Measurements from ENCODE around the gene GAK. TPM values are rescaled to one million over a fixed set of nuclear protein-coding genes. Genes with fewer than 3 reads are reported as not detected.

The GAK gene
- total and polyA plus RNA-seq, 8 donors: 47.5 to 226 (median 64.8) TPM

- FAIRE-seq: no peak
These were observed 44.1 kb downstream of the GAK start for GRCh38 chr4:888029-888428.

GRCh38 chr4:887034-887763, 44.9 kb downstream of the GAK start:
- no peaks in the 10 kb centered on the region for H3K9me3 ChIP-seq
- WGBS, 2 donors: 96% methylated on average over 63 of the region's 63 CpGs
- H3K27ac ChIP-seq: no peak overlapping the region
- H3K36me3 ChIP-seq: peaks cover 2 to 58% (median 15%) of the 10 kb centered on the region in 3 donors
- FAIRE-seq (no peak), DNase-seq (no peak), ATAC-seq (no peak)
- no peak for TF ChIP-seq CTCF (IDR thresholded peaks at IDR 0.05)
- H3K4me3 ChIP-seq: no peak overlapping the region
- no peaks in the 10 kb centered on the region for H3K27me3 ChIP-seq
- H3K4me1 ChIP-seq: no peaks in the 10 kb centered on the region
- intact Hi-C loops (cut with DNase I): no loop called here

More at GRCh38 chr4:888029-888428, 44.1 kb downstream of the GAK start:
- no peak for TF ChIP-seq CTCF (IDR thresholded peaks at IDR 0.05)
- no peaks in the 10 kb centered on the region for H3K27me3 ChIP-seq
- no peak overlapping the region for H3K27ac ChIP-seq
- H3K4me1 ChIP-seq: no peaks in the 10 kb centered on the region
- no peaks in the 10 kb centered on the region for H3K9me3 ChIP-seq
- intact Hi-C loops (cut with DNase I): no loop called here
- ATAC-seq (no peak), DNase-seq (no peak)
- peaks cover 2 to 50% (median 11%) of the 10 kb centered on the region in 3 donors for H3K36me3 ChIP-seq
- no peak overlapping the region for H3K4me3 ChIP-seq
- WGBS, 2 donors: 96 to 98% methylated on average over 23 of the region's 23 CpGs

GRCh38 chr4:886244-886643, 45.9 kb downstream of the GAK start:
- Histone ChIP-seq H3K4me3 (no peak overlapping the region), H3K4me1 (no peaks in the 10 kb centered on the region), H3K9me3 (no peaks in the 10 kb centered on the region), H3K36me3 (peaks cover 2 to 68% (median 15%) of the 10 kb centered on the region in 3 donors), H3K27ac (no peak overlapping the region), H3K27me3 (no peaks in the 10 kb centered on the region)
- no peak for ATAC-seq
- DNase-seq: no peak
- WGBS, 2 donors: 90 to 94% methylated on average over 9 of the region's 9 CpGs
- intact Hi-C loops (cut with DNase I): no loop called here
- no peak for FAIRE-seq
- no peak for TF ChIP-seq CTCF (IDR thresholded peaks at IDR 0.05)

- WGBS, 2 donors: 93 to 96% methylated on average over 10 of the region's 10 CpGs
- H3K9me3 ChIP-seq: no peaks in the 10 kb centered on the region
- H3K27ac ChIP-seq: no peak overlapping the region
- no peak overlapping the region for H3K4me3 ChIP-seq
- FAIRE-seq (no peak), DNase-seq (no peak), ATAC-seq (no peak)
- no peaks in the 10 kb centered on the region for H3K27me3 ChIP-seq
- H3K36me3 ChIP-seq: peaks cover 2 to 62% (median 15%) of the 10 kb centered on the region in 3 donors
- no peaks in the 10 kb centered on the region for H3K4me1 ChIP-seq
- intact Hi-C loops (cut with DNase I): no loop called here
- TF ChIP-seq CTCF (IDR thresholded peaks at IDR 0.05): no peak
These were observed 46.8 kb downstream of the GAK start for GRCh38 chr4:885353-885752.

GRCh38 chr4:884896-885295, 47.2 kb downstream of the GAK start:
- DNase-seq: no peak
- Histone ChIP-seq H3K9me3 (no peaks in the 10 kb centered on the region), H3K4me3 (no peak overlapping the region), H3K36me3 (peaks cover 2 to 64% (median 15%) of the 10 kb centered on the region in 3 donors), H3K4me1 (no peaks in the 10 kb centered on the region), H3K27ac (no peak overlapping the region), H3K27me3 (no peaks in the 10 kb centered on the region)
- intact Hi-C loops (cut with DNase I): no loop called here
- 82 to 86% methylated on average over 24 of the region's 24 CpGs for WGBS, 2 donors
- no peak for ATAC-seq
- no peak for TF ChIP-seq CTCF (IDR thresholded peaks at IDR 0.05)
- no peak for FAIRE-seq

Data from pancreas (tissue), 10 donors.